H1 (cell line): Measurements from ENCODE around the gene NEK2. TPM values are rescaled to one million over a fixed set of nuclear protein-coding genes. Genes with fewer than 3 reads are reported as not detected.

Experiments
- BRCA1 ChIP-seq: IDR thresholded peaks from 2 replicates; pipeline ENCODE4 v1.6.1; 2012; ENCODE audit warnings: low read depth, low read length, improper control_type of control experiment
- CHD1 ChIP-seq: IDR thresholded peaks from 2 replicates; pipeline ENCODE4 v1.6.1; 2012; ENCODE audit warnings: low read depth, low read length, improper control_type of control experiment
- CTBP2 ChIP-seq: IDR thresholded peaks from 2 replicates; pipeline ENCODE4 v1.7.0; 2011; ENCODE audit warnings: borderline replicate concordance, mild to moderate bottlenecking, moderate library complexity, mixed read lengths, low read length; ENCODE audit not compliant: insufficient read depth, insufficient read length
- KDM5A ChIP-seq: fragments of 200-600 bp; IDR thresholded peaks from 2 replicates; pipeline ENCODE4 v1.7.1; 2012; ENCODE audit warnings: mild to moderate bottlenecking, low read length, inconsistent platforms, mixed read lengths
- SIRT6 ChIP-seq: IDR thresholded peaks from one replicate; pipeline ENCODE4 v1.7.1; 2012; ENCODE audit warnings: low read length, inconsistent platforms
- polyA plus RNA-seq, 7 experiments: library from polyadenylated mRNA; depleted of rRNA in 3 of 7; stranded (reverse) in 5 of 7; unstranded in 2 of 7; fragments of >200 nt in 5 of 7; fragments of 200-250 nt in 2 of 7; gene quantifications; 1 replicate in 5 of 7; 2 replicates in 1 of 7; 4 replicates in 1 of 7; pipeline versions ENCODE4 v1.2.1 to v1.2.3, GENCODE V29; 2011 to 2013; ENCODE audit warnings: missing spikeins in 2 of 7, mixed read lengths in 2 of 7
- total RNA-seq: library from RNA; stranded (reverse); fragmentation: NEBNext Ultra II Directional; extraction: Animal tissue kit (Norgen Biotek cat#: 25700); gene quantifications from 2 replicates; pipeline ENCODE4 v1.2.1, GENCODE V29; 2021
- TF ChIP-seq, protein P1 (sequence below), 3 experiments: IDR thresholded peaks; 1 replicate in 2 of 3; 2 replicates in 1 of 3; pipeline versions ENCODE4 v1.5.1 to v1.6.1; 2011; ENCODE audit warnings: low read length in 3 of 3, mild to moderate bottlenecking in 3 of 3, inconsistent platforms in 2 of 3, low read depth in 1 of 3, moderate library complexity in 1 of 3; ENCODE audit not compliant: insufficient read depth in 1 of 3; ENCODE audit errors: control extremely low read depth in 1 of 3

The NEK2 gene
- total and polyA plus RNA-seq, 2 of the 8 experiments (the other 6 are each of a cell fraction or from before 2014, with no cell fraction given), result 8.4 to 22.9 TPM

DNA sequence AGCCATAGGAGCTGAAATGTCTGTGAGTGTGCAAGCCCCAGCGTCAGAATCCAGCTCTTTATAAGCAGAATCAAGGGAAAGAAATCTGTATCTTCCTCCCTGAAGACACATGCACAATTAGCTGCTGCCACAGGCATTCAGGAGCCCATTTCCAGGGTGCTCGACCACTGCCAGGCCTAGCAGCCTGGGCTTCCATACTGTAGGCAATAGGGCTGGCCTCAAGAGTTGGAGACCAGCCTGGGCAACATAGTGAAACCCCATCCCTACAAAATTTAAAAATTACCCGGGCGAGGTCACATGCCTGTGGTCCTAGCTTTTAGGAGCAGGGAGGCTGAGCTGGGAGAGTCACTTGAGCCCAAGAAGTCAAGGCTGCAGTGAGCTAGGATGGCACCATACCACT, 41.0 kb downstream of the NEK2 start (continued):
- TF ChIP-seq BRCA1, result no peak
- no peak for TF ChIP-seq SIRT6
- TF ChIP-seq, protein P1, sequence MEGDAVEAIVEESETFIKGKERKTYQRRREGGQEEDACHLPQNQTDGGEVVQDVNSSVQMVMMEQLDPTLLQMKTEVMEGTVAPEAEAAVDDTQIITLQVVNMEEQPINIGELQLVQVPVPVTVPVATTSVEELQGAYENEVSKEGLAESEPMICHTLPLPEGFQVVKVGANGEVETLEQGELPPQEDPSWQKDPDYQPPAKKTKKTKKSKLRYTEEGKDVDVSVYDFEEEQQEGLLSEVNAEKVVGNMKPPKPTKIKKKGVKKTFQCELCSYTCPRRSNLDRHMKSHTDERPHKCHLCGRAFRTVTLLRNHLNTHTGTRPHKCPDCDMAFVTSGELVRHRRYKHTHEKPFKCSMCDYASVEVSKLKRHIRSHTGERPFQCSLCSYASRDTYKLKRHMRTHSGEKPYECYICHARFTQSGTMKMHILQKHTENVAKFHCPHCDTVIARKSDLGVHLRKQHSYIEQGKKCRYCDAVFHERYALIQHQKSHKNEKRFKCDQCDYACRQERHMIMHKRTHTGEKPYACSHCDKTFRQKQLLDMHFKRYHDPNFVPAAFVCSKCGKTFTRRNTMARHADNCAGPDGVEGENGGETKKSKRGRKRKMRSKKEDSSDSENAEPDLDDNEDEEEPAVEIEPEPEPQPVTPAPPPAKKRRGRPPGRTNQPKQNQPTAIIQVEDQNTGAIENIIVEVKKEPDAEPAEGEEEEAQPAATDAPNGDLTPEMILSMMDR (IDR thresholded peaks at IDR 0.05; ENCODE audit: control extremely low read depth in 1 of 3, insufficient read depth in 1 of 3, low read depth in 1 of 3, low read length in 3 of 3), result no peak
- TF ChIP-seq CTBP2, result no peak
- TF ChIP-seq CHD1, result no peak
- no peak for TF ChIP-seq KDM5A
